ENCODE measurements around the gene LCN1.

Gene LCN1

GRCh38 chr9:135565636-135566035 lies 44.4 kb downstream of the LCN1 start:
- DNase-seq (ENCODE audit: extremely low read depth in 1 of 2, low read depth in 1 of 2) = no peak

- DNase-seq (ENCODE audit: extremely low read depth in 1 of 2, low read depth in 1 of 2) = no peak
These were observed 45.3 kb downstream of the LCN1 start for GRCh38 chr9:135566552-135566951.

- DNase-seq (ENCODE audit: extremely low read depth in 1 of 2, low read depth in 1 of 2) = no peak
These were observed 46.1 kb downstream of the LCN1 start for GRCh38 chr9:135567311-135567710.

- DNase-seq (ENCODE audit: extremely low read depth in 1 of 2, low read depth in 1 of 2) = no peak
These were observed 46.8 kb downstream of the LCN1 start for GRCh38 chr9:135568026-135568425.

GRCh38 chr9:135570456-135570855 lies 49.2 kb downstream of the LCN1 start:
- DNase-seq (ENCODE audit: extremely low read depth in 1 of 2, low read depth in 1 of 2) = no peak

GRCh38 chr9:135572233-135572632 lies 51.0 kb downstream of the LCN1 start:
- no peak for DNase-seq (ENCODE audit: extremely low read depth in 1 of 2, low read depth in 1 of 2)

- DNase-seq (ENCODE audit: extremely low read depth in 1 of 2, low read depth in 1 of 2) = no peak
These were observed 51.9 kb downstream of the LCN1 start for GRCh38 chr9:135573124-135573523.

GRCh38 chr9:135574331-135574730 lies 53.1 kb downstream of the LCN1 start:
- no peak for DNase-seq (ENCODE audit: extremely low read depth in 1 of 2, low read depth in 1 of 2)

- no peak for DNase-seq (ENCODE audit: extremely low read depth in 1 of 2, low read depth in 1 of 2)
These were observed 53.7 kb downstream of the LCN1 start for GRCh38 chr9:135574943-135575342.

Measured in stimulated activated CD8-positive, alpha-beta memory T cell treated with anti-CD3 and anti-CD28 coated beads, Interleukin-7, amount 100 ng/mL, for 48 hours (primary cell).